GM06990 (cell line): Measurements from ENCODE around the gene ITIH1.
"Not testable (repeated sequence)": the region's sequence is repeated elsewhere in the genome, so short reads cannot be mapped to it uniquely, and the experiment has no call there.

Experiments
- DNase-seq: peaks from one replicate; pipeline ENCODE4 v3.0.0-alpha.2; 2011; ENCODE audit not compliant: insufficient read length; ENCODE audit errors: extremely low read depth
- H3K27me3 ChIP-seq: replicated peaks from 2 replicates; pipeline ENCODE4 v1.6.0; 2011; ENCODE audit warnings: low read length; ENCODE audit not compliant: control insufficient read depth, insufficient read depth
- H3K36me3 ChIP-seq: 2 replicates; pipeline ENCODE4 v1.5.1; 2011; ENCODE audit warnings: low read length; ENCODE audit not compliant: control insufficient read depth, insufficient read depth
- H3K4me3 ChIP-seq: replicated peaks from 2 replicates; pipeline ENCODE4 v1.5.1; 2011; ENCODE audit warnings: low read depth, mild to moderate bottlenecking, control low read depth, low read length
- CTCF ChIP-seq: IDR thresholded peaks from 2 replicates; pipeline ENCODE4 v1.5.1; 2011; ENCODE audit warnings: low read length, control low read depth, mild to moderate bottlenecking, inconsistent platforms; ENCODE audit not compliant: insufficient read depth, poor library complexity, severe bottlenecking

Gene ITIH1

GRCh38 chr3:52777127-52777958, at the start of gene ITIH1:
Gene ITIH1 (plus strand): TSS chr3:52777599. CDS start chr3:52777616, 17 bp downstream.
- Histone ChIP-seq H3K27me3 (no peaks in the 10 kb centered on the region), H3K4me3 (no peak within 1 kb of the TSS), H3K36me3 (no peaks in the 10 kb centered on the region)
- DNase-seq: no peak
- no peak for TF ChIP-seq CTCF

GRCh38 chr3:52728753-52729152, 48.6 kb upstream of the ITIH1 start:
- not testable (repeated sequence) for H3K4me3 ChIP-seq, DNase-seq, H3K27me3 ChIP-seq, H3K36me3 ChIP-seq

GRCh38 chr3:52730681-52731080, 46.7 kb upstream of the ITIH1 start:
- Histone ChIP-seq H3K4me3 (no peak overlapping the region), H3K36me3 (peaks cover 4% of the 10 kb centered on the region; the same call in 1 of the 2 replicates), H3K27me3 (no peaks in the 10 kb centered on the region)
- no peak for DNase-seq
- no peak for TF ChIP-seq CTCF

- no peak for TF ChIP-seq CTCF
- H3K4me3 ChIP-seq: no peak overlapping the region
- H3K36me3 ChIP-seq: peaks cover 4% of the 10 kb centered on the region; the same call in 1 of the 2 replicates
- no peaks in the 10 kb centered on the region for H3K27me3 ChIP-seq
- no peak for DNase-seq
These were observed 45.8 kb upstream of the ITIH1 start for GRCh38 chr3:52731590-52731989.

- DNase-seq: no peak
- H3K4me3 ChIP-seq: no peak overlapping the region
- peaks cover 6% of the 10 kb centered on the region for H3K36me3 ChIP-seq
- TF ChIP-seq CTCF: no peak
- H3K27me3 ChIP-seq: no peaks in the 10 kb centered on the region
These were observed 44.0 kb upstream of the ITIH1 start for GRCh38 chr3:52733256-52733891.

GRCh38 chr3:52739730-52740129, 37.7 kb upstream of the ITIH1 start:
- TF ChIP-seq CTCF: no peak
- Histone ChIP-seq H3K4me3 (no peak overlapping the region), H3K27me3 (no peaks in the 10 kb centered on the region), H3K36me3 (peaks cover 5% of the 10 kb centered on the region)
- no peak for DNase-seq
